HG03558 (cell line): ENCODE data around the gene PKN3.
A peak's percentile ranks its signal among the peaks of the same experiment; 100 is the strongest.

Experiments
- ATAC-seq: cut with Tn5 transposase; IDR thresholded peaks from one replicate; pipeline ENCODE4 v1.9.1; 2021; ENCODE audit warnings: moderate number of reproducible peaks; ENCODE audit not compliant: unreplicated experiment; ENCODE audit errors: extremely low read depth

PKN3 gene

DNA sequence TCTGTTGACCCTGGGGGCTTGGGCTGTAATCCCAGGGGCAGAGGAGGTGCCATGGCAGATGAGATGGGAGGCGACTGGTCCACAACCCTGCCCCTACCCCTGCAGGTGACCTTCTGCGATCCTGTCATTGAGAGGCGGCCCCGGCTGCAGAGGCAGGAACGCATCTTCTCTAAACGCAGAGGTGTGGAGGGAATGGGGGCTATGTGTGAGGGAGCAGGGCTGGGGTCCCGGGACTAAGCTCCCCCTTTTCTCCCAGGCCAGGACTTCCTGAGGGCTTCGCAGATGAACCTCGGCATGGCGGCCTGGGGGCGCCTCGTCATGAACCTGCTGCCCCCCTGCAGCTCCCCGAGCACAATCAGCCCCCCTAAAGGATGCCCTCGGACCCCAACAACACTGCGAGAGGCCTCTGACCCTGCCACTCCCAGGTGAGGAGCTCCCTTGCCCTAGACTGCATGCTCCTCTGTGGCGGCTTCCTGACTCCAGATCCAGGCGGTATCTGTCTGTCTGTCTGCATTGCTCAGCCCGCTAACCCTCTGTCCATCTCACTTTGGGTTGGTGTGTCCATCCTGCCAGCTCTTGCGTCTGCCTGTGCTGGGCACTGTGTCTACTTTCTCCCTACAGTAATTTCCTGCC, 11.8 kb downstream of the PKN3 start:
- no peak for ATAC-seq

DNA sequence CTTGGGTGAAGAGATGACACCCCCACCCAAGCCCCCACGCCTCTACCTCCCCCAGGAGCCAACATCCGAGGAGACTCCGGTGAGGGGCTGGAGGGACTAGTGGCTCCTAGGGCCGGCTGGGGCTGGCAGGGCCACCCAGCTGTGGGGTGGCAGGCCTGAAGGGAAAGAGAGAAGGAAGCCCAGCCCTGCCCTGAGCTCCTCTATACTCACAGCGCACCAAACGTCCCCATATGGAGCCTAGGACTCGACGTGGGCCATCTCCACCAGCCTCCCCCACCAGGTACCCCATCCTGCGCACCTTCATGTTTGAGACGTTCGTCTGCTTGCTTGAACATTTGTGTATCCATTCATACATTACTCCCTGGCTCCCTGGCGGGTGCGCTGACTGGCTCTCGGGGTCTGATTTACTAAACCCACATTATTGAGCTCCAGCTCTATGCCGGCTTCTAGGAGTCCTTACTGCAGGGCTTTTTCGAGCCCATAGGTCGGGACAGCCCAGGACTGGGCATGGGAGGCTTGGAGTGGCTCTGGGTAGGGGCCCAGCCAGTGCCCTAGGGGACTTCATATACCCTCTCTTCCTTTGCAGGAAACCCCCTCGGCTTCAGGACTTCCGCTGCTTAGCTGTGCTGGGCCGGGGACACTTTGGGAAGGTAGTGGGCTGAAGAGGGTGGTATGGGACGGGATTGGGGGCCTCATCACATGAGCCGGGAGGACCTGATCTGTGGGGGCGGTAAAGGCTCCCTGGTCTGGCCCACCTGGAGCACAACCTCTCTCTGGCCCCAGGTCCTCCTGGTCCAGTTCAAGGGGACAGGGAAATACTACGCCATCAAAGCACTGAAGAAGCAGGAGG, 12.5 kb downstream of the PKN3 start:
- no peak for ATAC-seq

DNA sequence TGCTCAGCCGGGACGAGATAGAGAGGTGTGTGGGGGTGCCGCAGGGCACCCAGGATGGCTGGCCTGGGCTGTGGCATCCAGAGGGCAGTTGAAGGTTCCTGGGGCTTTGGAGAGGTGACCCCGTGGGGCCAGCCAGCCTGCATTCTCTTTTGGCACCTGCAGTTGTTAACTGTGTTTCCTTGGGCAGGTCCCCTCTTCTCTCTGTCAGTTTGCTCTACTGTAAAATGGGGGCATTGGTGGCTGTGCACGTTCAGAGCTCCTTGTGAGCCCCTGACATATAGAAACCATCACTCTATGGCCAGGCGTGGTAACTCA, 13.1 kb downstream of the PKN3 start:
- ATAC-seq, result no peak

DNA sequence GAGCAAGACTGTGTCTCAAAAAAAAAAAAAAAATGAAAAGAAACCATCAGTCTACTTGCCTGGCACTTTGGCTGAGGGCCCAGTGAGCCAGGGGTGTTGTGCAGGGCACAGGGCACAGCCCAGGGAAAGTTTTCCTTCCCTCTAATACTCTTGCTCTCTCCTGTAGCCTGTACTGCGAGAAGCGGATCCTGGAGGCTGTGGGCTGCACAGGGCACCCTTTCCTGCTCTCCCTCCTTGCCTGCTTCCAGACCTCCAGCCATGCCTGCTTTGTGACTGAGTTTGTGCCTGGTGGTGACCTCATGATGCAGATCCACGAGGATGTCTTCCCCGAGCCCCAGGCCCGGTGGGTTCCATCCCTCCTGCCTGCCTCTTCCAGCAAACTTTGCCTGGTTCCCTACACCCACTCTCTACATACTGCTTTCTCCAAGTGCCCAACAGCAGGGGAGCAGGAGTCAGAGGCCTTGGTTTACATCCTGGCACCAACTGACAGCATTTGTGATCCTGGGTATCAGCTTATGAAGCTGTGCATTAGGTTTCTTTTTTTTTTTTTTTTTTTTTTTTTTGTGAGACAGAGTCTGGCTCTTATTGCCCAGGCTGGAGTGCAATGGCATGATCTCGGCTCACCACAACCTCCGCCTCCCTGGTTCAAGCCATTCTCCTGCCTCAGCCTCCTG, 14.4 kb downstream of the PKN3 start:
- ATAC-seq, result no peak

DNA sequence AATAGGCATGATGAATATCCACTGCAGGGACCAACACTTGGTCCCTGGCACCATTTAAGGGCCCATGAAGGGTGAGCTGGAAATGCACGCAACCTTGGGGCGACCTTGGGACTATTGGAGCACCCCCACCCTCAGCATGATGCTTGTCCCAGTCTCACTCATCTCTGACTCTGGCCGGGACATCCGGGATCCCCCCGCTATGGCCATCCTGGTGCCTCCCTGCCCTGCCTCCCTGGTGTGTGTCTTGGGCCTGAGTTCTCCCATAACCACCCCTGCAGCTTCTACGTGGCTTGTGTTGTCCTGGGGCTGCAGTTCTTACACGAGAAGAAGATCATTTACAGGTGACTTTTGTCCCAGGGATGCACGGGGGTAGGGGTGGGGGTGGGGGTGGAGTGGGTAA, 15.7 kb downstream of the PKN3 start:
- no peak for ATAC-seq

DNA sequence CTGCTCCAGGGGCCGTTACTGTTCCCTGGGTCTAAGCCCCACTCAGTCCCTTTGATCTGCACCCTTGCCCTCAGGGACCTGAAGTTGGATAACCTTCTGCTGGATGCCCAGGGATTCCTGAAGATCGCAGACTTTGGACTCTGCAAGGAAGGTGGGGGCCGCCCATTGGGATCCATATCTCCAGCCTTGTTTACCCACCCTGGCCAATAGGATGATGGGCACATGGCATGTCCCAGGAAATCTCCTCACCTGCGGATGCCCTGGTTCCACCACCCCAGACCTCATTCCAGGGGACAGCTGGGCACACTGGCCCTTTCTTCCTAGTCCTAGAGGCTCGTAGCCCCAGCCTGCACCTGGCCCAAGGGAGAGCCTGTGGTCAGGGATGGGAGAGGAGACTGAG, 16.2 kb downstream of the PKN3 start:
- ATAC-seq, result no peak

DNA sequence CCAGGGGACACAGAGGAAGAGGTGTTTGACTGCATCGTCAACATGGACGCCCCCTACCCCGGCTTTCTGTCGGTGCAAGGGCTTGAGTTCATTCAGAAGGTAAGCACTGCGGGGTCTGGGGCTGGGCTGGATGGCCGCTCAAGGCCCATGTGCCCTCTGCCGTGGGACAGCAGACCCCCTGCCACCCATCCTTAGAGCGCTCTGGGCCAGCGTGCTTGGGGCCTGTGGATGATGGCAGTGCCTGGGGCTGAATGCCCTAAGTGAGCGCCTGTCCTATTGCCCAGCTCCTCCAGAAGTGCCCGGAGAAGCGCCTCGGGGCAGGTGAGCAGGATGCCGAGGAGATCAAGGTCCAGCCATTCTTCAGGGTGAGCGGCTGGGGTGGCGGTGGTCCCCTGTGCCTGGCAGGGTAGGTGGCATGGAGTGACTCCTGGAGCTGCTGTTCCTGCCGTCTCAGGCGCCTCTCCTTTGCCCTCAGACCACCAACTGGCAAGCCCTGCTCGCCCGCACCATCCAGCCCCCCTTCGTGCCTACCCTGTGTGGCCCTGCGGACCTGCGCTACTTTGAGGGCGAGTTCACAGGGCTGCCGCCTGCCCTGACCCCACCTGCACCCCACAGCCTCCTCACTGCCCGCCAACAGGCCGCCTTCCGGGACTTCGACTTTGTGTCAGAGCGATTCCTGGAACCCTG, 17.8 kb downstream of the PKN3 start:
- no peak for ATAC-seq

DNA sequence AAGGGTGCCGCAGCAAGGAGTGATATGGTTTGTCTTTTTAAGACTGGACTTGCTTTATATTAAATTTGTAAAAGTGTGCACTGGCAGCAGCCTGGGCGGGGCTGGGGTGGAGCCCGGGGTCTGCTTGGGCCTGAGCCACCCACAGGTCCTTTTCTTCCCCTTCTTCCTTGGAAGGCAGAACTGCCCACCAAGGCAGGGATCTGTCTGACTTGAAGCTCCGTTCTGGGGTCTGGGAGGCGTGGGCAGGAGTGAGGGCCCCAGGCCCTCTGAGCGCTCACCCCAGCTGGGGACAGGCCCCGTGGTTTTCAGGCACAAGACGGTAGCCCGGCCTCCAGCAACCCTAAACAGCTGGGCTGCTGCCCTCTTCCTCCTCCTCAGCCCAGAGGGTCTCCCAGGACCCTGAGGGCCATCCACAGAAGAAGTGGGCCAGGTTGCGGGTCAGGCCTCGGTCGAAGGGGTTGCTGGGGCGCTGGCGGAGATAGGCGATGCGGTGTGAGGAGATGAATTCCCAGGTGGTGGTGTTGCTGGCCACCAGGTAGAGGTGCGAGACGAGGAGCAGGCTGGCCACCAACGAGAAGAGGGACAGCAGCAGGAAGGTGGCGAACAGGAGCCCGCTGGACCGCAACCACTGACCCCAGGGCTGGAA, 18.7 kb downstream of the PKN3 start:
- ATAC-seq, result no peak

DNA sequence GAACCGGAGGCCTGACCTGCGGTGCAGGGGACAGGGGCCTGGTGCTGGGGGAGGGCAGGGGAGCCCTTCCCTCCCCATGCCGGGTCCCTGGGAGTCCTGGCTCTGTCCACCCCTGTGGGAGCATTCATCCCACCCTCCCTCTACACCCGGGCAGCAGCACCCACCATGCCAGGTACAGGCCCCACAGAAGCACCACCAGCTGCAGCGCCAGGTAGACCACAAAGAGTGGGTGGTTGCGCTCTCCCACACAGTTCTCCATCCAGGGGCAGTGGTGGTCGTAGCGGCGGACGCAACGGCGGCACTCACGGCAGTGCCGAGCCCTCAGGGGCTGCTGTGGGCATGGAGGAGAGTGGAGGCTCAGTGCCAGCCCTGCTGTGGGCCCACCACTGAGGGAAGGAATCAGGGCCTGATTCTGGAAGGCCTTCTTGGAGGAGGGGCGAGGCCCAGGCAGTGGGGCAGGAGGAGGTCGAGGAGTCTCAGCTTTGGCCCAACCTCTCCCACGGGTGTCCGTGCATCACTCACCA, 19.2 kb downstream of the PKN3 start:
- no peak for ATAC-seq

DNA sequence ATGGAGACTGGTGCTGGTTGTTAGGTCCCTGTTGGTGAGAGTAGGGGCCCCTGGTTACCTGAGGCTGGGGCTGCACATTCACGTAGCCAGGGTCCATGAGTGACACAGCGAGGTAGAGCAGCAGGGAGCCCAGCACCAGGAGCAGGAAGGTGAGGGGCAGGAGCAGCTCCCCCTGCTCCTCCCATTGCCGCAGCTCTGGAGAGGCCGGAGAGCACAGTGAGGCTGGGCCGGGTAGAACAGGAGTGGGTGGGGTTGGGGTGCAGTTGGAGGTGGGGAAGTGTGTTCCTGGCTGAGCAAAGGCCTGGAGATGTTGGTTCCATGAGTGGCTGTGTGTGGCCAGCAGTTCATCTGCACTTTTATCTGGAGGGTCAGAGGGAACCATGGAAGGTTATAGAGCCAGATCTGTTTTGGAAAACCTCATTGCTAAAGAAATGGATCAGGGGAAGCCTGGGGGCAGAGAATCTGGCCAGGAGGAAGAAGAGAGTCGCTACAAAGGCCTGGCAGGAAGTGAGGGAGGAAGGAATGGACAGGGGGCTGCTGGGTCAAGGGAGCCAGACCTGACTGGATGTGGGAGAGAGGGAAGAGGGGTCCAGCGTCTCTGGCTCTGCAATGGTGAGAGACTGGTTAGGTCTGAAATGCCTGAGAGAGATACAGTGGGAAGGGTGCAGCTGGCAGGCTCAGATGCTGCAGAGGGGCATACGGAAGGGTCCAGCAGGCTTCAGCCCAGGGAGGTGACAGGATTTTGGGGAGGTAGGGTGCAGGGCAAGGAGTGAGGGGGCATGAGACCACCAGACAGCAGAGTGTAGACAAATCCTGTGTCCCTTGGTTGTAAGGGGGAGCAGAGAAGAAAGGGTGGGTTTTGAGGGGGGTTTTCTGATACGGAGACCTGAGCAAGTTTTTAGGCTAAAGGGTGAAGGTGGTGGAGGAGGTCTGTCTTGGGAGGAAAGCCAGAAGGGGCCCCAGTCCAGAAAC, 20.4 kb downstream of the PKN3 start:
- no peak for ATAC-seq

DNA sequence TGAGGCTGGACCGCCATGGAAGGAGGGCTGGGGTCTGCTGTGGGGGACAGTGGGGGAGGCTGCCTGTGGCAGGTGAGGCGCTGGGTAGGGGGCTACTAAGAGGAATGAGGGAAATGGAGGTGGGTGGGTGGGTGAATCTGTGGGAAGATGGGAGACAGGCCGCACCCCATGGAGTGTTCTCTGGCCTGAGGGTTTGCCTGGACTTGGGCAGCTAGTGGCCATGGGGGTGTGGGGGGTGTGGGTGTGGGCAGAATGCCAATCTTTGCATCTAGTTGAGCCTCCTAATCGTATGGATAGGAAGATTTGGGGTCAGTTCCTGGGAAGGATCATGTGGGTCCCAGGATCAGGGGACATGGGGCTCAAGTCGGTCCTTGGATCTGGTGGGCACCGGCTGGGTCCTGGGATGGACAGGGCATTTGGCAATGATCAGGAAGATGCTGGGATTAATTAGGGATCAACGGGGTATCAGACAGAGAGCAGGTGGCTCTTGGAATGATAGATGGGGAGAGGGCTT, 21.1 kb downstream of the PKN3 start:
- ATAC-seq, result no peak

DNA sequence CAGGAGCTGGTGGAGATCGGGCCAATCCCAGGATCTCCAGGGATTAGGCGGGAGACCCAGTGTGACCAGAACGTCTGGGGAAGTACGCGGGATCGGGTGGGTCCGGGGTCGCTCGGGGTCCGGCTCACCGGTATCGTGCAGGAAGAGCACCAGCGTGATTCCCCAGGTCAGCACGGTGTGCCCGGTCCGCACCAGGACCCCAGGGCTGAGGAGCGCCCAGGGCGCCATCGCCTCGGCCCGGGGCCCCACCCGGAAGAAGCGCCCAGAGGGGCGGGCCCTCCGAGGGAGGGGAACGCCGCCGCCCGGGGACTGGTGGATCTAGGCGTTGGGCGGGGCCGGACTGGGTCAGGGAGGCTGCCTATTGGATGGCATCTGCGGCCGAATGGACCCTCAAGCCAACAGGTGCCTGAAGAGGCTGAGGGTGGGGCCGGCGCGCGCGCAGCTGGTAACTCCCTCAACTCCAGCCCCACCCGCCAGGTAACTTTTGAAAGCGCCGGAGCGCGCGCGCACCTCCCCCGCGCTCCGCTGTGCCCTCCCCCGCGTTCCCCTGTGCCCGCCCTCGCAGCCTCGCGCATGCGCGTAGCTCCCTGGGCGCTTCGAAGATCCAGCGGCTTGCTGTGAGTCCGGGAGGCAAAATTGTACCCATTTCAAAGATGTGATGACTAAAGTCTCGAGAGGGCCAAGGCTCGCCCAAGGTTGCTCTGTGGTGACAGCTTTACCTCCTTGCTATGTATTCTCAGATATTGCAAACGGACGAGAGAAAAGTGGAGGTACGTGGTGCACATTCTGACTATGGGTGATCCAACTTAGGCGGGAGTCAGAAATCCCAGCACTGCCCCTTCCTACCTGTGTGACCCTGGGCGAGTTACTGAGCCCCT, 21.8 kb downstream of the PKN3 start, which contains the start of gene ZDHHC12:
Gene ZDHHC12, minus strand, starts transcription at position 262 of the 878 bp plus-strand sequence. Its CDS starts 34 bp downstream, at position 228.
- ATAC-seq, result peak; percentile 84

DNA sequence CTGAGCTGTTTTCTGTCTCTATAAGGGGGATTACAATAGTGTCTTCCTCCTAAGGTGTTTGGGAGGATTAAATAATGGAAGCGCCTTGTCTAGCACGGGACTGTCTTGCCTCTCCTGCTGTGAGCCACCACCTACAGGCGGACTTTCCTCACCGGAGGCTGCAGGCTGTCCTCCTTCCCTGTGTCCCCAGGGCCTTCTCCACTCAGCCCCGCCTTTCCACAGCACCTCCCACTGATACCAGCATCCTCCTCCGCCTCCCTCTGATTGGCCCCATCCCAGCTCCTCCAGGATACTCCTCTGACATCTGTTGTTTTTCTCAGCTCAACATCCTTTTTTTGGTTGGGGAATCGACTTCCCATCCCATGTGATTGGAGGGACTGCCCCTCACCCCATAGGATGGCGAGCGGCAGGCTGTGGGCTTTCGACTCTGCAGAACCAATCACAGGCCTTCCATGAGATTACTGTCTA, 22.5 kb downstream of the PKN3 start:
- ATAC-seq, result no peak

DNA sequence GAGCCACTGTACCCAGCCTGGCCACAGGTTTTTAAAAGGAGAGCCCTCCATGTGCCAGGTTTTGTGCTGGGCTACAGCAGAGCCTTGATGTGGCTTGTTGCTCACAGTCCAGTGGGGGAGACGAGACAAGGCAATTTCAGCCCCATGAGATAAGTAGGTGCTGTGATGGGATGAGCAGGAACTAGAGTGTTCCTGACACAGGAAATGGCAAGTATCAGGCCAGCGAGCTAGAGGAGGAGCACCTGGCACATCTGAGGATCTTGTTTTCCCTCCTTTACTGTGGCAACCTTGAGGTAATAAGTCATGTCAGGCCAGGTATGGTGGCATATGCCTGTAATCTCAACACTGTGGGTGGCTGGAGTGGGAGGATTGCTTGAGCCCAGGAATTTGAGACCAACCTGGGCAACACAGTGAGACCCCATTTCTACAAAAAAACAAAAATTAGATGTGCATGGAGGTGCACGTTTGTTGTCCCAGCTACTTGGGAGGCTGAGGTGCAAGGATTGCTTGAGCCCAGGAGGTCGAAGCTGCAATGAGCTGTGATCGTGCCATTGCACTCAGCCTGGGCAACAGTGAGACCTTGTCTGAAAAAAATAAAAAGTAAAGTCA, 25.4 kb downstream of the PKN3 start:
- no peak for ATAC-seq

DNA sequence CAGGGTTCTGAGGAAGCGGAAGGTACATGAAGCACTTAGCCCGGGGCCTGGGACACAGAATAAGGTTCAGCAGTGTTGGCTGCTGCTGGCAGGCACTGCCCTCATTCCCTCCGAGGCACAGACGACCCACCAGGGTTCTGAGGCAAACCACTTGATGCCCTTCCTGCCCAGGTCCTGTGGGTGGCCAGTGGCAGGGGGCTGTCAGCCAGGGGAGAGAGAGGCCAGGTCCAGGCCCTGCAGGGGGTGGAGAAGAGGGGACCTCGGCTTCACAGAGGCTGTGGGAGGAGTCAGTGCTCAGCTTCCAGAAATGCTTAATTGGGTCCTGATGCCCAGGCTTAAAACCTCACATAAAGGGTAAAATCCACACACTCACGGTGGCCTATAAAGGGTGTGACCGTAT, 26.0 kb downstream of the PKN3 start:
- ATAC-seq, result no peak

DNA sequence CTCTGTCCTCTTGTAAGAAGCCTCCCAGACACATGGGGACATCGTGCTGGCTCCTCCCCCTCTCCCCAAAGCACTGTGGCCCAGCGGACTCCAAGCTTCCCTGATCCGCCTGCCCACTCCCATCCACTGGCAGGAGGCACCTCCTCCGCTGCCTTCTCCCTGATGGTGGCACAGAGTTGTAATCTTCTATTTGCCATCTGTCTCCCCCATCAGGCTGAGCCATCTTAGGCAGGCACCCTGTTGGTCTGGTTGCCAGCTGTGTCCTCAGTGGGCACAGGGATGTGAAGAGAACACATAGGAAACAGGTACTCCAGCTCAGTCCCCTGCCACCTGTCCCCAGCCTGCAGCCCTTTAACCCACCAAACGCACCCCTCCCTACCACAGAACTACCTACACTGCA, 27.0 kb downstream of the PKN3 start:
- no peak for ATAC-seq

DNA sequence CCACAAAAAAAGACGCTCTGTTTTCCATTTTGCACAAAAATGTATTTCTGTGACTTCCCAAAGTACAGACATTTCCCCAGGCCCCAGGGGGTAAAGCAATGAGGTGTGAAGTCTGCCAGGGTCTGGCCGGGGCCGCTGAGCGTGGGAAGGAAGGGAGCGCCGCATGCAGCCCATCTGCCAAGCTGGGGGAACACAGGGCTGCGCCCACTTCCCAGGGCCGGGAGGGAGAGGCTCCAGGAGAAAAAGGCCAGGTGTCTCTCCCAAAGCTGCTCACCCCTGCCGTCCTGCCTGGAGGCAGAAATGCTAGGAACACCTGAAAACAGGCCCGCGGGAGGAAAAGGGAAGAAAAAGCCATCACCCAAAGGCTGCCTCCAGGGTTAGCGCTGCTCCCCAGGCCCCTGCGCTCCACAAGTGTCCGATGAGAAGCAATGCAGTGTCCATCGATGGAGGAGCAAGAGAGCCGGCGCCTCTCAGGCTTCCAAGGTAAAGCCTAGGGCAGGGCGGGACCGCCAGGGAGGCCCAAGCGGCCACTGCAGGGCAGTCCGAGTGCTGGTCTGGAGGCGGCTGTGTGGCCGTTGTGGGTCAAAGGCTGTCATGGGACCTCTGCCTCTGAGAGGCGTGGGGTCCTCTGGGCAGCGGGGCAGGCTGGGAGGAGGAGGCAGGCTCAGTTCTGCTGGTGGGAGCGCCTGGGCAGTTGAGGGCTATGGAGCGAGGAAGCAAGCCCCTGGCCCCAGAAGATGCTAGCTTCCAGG, 27.6 kb downstream of the PKN3 start:
- ATAC-seq, result no peak
